Measurements from ENCODE around the gene PSMD6. TPM values are rescaled to one million over a fixed set of nuclear protein-coding genes. Genes with fewer than 3 reads are reported as not detected.

Gene PSMD6
- total RNA-seq, 4 donors from 2014 or later, result 73.1 to 97.4 (median 79.5) TPM

Small RNA genes within 50 kb of the gene (small RNA-seq; reads per million reads assigned to genes)
- gene RF00012, result 0 reads per million in 4 donors

Other genes starting within 250 kb of the PSMD6 start
- gene C3orf49, start 204.2 kb downstream of the PSMD6 start, total RNA-seq, result not detected
- 10 to 100 TPM; 61.4 to 84.4 (median 81.1) TPM for gene THOC7, start 159.7 kb downstream of the PSMD6 start, total RNA-seq
- gene ATXN7, start 159.6 kb downstream of the PSMD6 start, total RNA-seq, result 10 to 100 TPM; 15.5 to 36.3 (median 19.8) TPM
- gene SCAANT1, start 111.1 kb downstream of the PSMD6 start, total RNA-seq, result not detected
- 100 to 1,000 TPM in 2 of 4 donors, 10 to 100 TPM in 2; 77.3 to 109 (median 96.7) TPM for gene PRICKLE2, start 202.0 kb upstream of the PSMD6 start, total RNA-seq